Prostate gland (tissue), 2 donors: ENCODE results near the gene SNRK. TPM values are rescaled to one million over a fixed set of nuclear protein-coding genes. Genes with fewer than 3 reads are reported as not detected.

Source experiments
- DNase-seq: peaks from one replicate; pipeline ENCODE4 v3.0.0-alpha.2; 2019; ENCODE audit warnings: low spot score
- H3K27ac ChIP-seq, 2 donors: fragments of 200-600 bp; sonication (generic); 2 replicates each; pipeline ENCODE4 v1.5.1; 2017 to 2019
- H3K27me3 ChIP-seq: fragments of 200-600 bp; sonication (generic); replicated peaks from 2 replicates; pipeline ENCODE4 v1.5.1; 2019; ENCODE audit not compliant: insufficient read depth
- H3K36me3 ChIP-seq, 2 donors: fragments of 200-600 bp; sonication (generic); 1 replicate in 1 of 2; 2 replicates in 1 of 2; pipeline versions ENCODE4 v1.5.1 to v1.8.1; 2017 to 2019
- H3K4me1 ChIP-seq: fragments of 200-600 bp; sonication (generic); replicated peaks from 2 replicates; pipeline ENCODE4 v1.5.1; 2019
- H3K4me3 ChIP-seq, 2 donors: fragments of 200-600 bp; sonication (generic); 2 replicates each; pipeline ENCODE4 v1.5.1; 2017 to 2019
- H3K9me3 ChIP-seq: fragments of 200-600 bp; sonication (generic); 2 replicates; pipeline ENCODE4 v1.5.1; 2017
- POLR2A ChIP-seq: fragments of 450-650 bp; IDR thresholded peaks from one replicate; pipeline ENCODE4 v1.6.1; 2016; ENCODE audit warnings: antibody characterized with exemption, mild to moderate bottlenecking
- POLR2AphosphoS5 ChIP-seq: sonication (generic); formaldehyde crosslinking; IDR thresholded peaks from one replicate; pipeline ENCODE4 v1.6.1; 2017; ENCODE audit warnings: antibody characterized with exemption
- WGBS: methylation state at CpG from one replicate; pipeline ENCODE4 v1.1.5; 2018; 5-methylcytosine and 5-hydroxymethylcytosine counted together
- intact Hi-C: fragments of 100-400 bp; cut with DNase I; formaldehyde crosslinking; loops from one replicate; pipeline ENCODE4 v1.14.2; 2022
- total RNA-seq, 2 donors: library from RNA; depleted of rRNA; stranded (reverse); fragments of >200 nt; gene quantifications; one replicate each; pipeline ENCODE4 v1.1.0, GENCODE V29; 2016
- TF ChIP-seq, protein P1 (sequence below), 4 experiments: fragments of 200-600 bp in 2 of 4; fragments of 450-650 bp in 2 of 4; sonication (generic) in 2 of 4; IDR thresholded peaks; 1 replicate in 3 of 4; 2 replicates in 1 of 4; pipeline ENCODE4 v1.5.1; 2016 to 2019; ENCODE audit warnings: antibody characterized with exemption in 4 of 4, mild to moderate bottlenecking in 2 of 4, moderate library complexity in 2 of 4

Gene SNRK
- total RNA-seq, 2 donors from 2014 or later = 18.9 to 38.1 TPM

DNA sequence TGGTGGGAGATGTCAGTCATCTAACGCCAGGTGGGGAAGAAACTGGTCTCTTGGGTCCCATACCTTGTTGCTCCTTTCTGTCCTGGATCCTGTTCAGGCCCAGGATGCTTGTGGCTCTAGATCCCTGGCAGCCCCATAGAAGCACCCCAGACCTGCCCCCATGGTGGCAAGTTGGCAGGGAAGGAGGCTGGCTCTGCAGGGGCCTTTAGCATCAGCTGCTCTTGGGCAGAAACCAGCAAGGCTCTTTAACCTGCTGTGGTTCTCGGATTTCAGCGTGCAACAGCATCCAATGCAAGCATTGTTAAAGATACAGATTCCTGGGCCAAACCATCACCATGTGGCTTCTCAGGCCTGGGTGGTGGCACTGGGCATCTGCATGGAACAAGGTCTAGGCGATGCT is 75.8 kb downstream of the SNRK start:
- no peak overlapping the region for H3K27ac ChIP-seq
- no peaks in the 10 kb centered on the region for H3K27me3 ChIP-seq
- TF ChIP-seq, protein P1, sequence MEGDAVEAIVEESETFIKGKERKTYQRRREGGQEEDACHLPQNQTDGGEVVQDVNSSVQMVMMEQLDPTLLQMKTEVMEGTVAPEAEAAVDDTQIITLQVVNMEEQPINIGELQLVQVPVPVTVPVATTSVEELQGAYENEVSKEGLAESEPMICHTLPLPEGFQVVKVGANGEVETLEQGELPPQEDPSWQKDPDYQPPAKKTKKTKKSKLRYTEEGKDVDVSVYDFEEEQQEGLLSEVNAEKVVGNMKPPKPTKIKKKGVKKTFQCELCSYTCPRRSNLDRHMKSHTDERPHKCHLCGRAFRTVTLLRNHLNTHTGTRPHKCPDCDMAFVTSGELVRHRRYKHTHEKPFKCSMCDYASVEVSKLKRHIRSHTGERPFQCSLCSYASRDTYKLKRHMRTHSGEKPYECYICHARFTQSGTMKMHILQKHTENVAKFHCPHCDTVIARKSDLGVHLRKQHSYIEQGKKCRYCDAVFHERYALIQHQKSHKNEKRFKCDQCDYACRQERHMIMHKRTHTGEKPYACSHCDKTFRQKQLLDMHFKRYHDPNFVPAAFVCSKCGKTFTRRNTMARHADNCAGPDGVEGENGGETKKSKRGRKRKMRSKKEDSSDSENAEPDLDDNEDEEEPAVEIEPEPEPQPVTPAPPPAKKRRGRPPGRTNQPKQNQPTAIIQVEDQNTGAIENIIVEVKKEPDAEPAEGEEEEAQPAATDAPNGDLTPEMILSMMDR (IDR thresholded peaks at IDR 0.05) = no peak
- TF ChIP-seq POLR2A (no peak), POLR2AphosphoS5 (no peak)
- no peaks in the 10 kb centered on the region for H3K36me3 ChIP-seq
- intact Hi-C loops = no loop called here
- no peak overlapping the region for H3K4me3 ChIP-seq
- no peaks in the 10 kb centered on the region for H3K9me3 ChIP-seq
- 93% methylated on average over 4 of the region's 4 CpGs for WGBS
- H3K4me1 ChIP-seq = no peaks in the 10 kb centered on the region
- DNase-seq = no peak

DNA sequence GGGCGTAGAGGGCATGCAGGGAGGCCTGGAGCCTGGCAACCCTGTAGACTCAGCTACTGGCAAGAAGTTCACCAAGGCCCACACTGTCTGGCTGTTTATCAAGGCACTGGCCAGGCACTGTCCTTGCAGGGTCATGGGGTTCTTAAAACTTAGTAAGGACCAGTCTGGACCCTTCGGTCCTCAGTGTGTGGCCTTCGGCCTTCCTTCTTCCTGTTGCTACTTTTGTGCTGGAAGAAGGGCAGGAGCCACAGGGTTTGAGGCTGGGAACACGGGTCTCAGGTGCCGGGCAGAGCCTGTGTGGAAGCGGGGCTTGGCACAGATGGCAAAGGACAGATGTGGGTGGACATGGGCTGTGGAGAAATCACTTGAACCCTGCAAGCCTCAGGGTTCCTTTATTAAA is 76.6 kb downstream of the SNRK start:
- no peak overlapping the region for H3K4me3 ChIP-seq
- H3K27ac ChIP-seq = no peak overlapping the region
- TF ChIP-seq, protein P1 (IDR thresholded peaks at IDR 0.05) = no peak
- no peak for TF ChIP-seq POLR2AphosphoS5
- intact Hi-C loops = no loop called here
- H3K36me3 ChIP-seq = no peaks in the 10 kb centered on the region
- WGBS = 97% methylated on average over 6 of the region's 6 CpGs
- no peak for DNase-seq
- no peaks in the 10 kb centered on the region for H3K9me3 ChIP-seq
- H3K4me1 ChIP-seq = no peaks in the 10 kb centered on the region
- no peaks in the 10 kb centered on the region for H3K27me3 ChIP-seq

DNA sequence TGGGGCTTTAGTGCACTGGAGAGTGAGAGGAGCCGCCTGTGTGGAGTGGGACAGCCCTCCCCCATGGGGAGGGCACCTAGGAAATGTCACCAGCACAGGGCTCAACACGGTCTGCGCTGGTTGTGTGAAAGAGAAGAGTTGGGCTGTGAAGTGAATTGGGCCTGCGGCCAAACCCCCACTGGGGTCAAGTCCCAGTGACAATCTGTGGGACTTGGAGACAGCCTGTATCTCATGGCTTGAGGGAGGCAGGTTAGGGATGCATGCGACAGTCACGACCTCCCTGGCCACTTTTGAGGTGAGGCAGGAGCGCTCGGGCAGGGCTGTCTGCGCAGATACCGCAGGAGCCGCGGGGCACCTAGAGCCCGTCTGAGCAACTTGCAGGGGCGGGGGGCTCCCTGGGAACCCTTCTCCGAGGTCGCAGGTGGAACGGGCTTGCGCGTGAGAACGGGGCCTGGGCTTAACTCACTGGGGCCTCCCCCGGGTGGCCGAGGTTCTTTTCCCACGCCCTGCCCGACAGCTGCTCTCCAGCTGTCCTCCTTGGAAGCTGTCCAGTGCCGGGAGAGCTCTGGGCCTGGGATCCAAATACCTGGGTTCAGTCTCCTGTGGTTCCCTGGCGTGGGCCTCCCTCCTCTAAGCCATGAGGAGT is 77.4 kb downstream of the SNRK start:
- intact Hi-C loops = no loop called here
- no peak for TF ChIP-seq POLR2A
- TF ChIP-seq POLR2AphosphoS5 = no peak
- TF ChIP-seq, protein P1 (IDR thresholded peaks at IDR 0.05) = no peak
- 74% methylated on average over 25 of the region's 26 CpGs for WGBS
- Histone ChIP-seq H3K9me3 (no peaks in the 10 kb centered on the region), H3K27ac (no peak overlapping the region), H3K27me3 (no peaks in the 10 kb centered on the region), H3K4me1 (no peaks in the 10 kb centered on the region), H3K4me3 (no peak overlapping the region), H3K36me3 (no peaks in the 10 kb centered on the region)
- DNase-seq = no peak

DNA sequence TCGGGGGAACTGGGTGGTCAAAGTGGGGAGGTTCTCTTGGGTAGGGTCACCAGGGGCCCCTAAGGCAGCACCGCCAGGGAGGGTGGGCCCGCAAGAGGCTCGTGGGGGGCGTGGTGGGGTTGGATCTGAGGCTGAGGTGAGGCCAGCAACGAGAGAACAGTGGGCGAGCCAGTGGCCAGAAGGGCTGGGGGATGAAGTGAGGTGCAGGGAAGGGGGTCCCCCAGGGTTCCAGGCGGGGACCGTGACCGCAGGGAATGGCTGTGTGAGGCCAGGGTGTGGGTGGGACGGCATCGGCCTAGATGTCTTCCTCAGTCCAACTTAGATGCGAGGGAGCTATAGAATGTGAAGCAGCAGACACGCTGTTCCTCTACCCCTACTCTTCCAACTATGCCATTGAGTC is 78.2 kb downstream of the SNRK start:
- intact Hi-C loops = no loop called here
- TF ChIP-seq, protein P1 (IDR thresholded peaks at IDR 0.05) = no peak
- TF ChIP-seq POLR2A = no peak
- TF ChIP-seq POLR2AphosphoS5 = no peak
- H3K4me1 ChIP-seq = no peaks in the 10 kb centered on the region
- 97% methylated on average over 13 of the region's 14 CpGs for WGBS
- no peak overlapping the region for H3K27ac ChIP-seq
- no peaks in the 10 kb centered on the region for H3K36me3 ChIP-seq
- H3K9me3 ChIP-seq = no peaks in the 10 kb centered on the region
- no peak overlapping the region for H3K4me3 ChIP-seq
- no peaks in the 10 kb centered on the region for H3K27me3 ChIP-seq
- no peak for DNase-seq

DNA sequence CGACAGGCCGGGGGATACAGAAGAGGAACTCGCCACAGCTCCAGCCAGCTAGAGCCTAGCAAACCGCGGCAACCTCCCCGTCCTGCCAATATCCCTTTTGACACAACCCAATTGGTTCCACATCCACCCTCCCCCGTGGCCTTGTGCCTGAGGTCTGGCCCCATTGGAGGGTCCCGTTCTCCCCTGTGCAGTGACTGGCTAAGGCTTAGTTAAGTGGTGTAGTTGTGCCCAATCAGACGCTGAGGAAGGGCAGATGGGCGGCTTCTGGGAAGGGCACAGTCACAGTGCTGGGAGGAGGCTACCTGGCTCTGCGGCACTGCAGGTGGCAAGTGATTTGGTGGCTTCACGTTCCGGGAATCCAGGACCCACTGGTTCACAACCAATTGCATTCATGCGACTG is 78.6 kb downstream of the SNRK start:
- DNase-seq = no peak
- Histone ChIP-seq H3K9me3 (no peaks in the 10 kb centered on the region), H3K4me3 (no peak overlapping the region), H3K27me3 (no peaks in the 10 kb centered on the region), H3K27ac (no peak overlapping the region), H3K4me1 (no peaks in the 10 kb centered on the region), H3K36me3 (no peaks in the 10 kb centered on the region)
- intact Hi-C loops = no loop called here
- TF ChIP-seq, protein P1 (IDR thresholded peaks at IDR 0.05) = no peak
- no peak for TF ChIP-seq POLR2A
- 98% methylated on average over 14 of the region's 14 CpGs for whole genome bisulfite sequencing
